Measurements from ENCODE around the gene ST7.

ST7 gene

GRCh38 chr7:117065571-117066150, 112.4 kb downstream of the ST7 start:
- no peak for DNase-seq (ENCODE audit: low read depth)

DNA sequence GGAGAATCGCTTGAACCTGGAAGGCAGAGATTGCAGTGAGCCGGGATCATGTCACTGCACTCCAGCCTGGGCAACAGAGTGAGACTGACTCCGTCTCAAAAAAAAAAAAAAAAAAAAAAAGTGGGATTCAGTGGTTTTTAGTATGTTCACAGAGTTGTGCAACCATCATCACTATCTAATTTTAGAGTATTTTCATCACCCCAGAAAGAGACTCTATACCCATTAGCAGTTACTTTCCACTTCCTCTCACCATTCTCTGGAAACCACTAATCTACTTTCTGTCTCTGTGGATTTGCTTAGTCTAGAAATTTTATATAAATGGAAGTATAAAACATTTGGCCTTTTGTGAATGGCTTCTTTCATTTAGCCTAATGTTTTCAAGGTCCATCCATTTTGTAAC, 113.4 kb downstream of the ST7 start:
- no peak for DNase-seq (ENCODE audit: low read depth)

- DNase-seq (ENCODE audit: low read depth): no peak
Observed at GRCh38 chr7:117067340-117067739, 114.0 kb downstream of the ST7 start.

GRCh38 chr7:117068511-117069145, 115.3 kb downstream of the ST7 start:
- no peak for DNase-seq (ENCODE audit: low read depth)

DNA sequence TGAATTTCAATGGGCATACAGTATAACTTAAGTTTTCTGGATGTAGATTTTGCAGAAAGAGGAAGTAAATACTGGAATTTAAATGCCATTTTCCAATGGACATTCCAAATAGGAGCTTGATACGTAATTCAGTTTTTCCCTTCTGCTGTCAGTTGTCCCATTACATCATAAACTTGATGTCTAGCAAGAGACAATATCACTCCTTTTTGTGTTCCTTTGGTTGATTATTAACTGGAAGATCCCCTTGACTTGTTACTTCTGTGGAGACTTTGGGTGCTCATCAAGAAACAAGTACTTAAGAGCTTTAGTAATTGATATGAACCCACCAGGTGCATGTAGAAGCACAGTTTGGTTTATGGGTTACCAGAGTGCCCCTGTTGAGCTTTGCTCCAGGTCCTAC, 116.1 kb downstream of the ST7 start:
- DNase-seq (ENCODE audit: low read depth): no peak

DNA sequence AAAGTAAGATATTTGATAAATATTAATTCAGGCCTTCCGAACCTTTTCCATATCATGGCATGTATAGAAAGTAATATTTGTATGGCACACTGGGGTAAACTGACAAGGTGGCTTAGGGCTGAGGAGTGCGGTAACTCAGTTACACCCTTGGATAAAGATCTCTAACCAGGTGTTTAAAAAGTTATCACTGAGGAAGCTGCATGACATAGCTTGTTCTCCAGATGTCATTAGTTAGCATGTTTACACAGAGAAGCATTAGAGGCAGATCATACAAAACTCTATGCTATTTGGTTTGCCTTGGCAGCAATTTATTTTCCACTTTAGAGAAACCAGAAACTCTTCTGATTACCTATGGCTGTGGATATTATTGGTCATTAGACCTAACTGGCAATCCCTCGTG, 118.2 kb downstream of the ST7 start:
- no peak for DNase-seq (ENCODE audit: low read depth)

GRCh38 chr7:117072620-117073118, 119.4 kb downstream of the ST7 start:
- no peak for DNase-seq (ENCODE audit: low read depth)

DNA sequence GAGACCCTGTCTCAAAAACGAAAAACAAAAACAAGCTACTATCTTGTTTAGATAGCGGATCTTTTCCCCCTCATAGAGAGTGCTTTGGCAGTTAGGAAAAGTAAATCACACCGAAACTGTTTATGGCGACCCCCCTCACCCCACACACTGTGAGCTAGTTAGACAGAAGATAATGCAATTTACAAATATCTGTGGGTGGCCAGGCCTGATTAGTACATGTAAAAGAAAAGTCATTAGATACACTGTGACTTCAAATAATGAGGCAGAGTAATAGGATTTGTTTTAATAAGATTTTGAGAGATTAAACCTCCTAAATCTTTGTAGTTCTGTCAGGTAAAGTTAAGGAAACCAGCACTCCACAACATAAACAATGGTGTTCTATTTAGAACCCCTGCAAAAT, 121.1 kb downstream of the ST7 start:
- no peak for DNase-seq (ENCODE audit: low read depth)

- DNase-seq (ENCODE audit: low read depth): no peak
Observed at GRCh38 chr7:117075934-117076333, 122.6 kb downstream of the ST7 start.

- DNase-seq (ENCODE audit: low read depth): no peak
Observed at GRCh38 chr7:117076426-117076943, 123.2 kb downstream of the ST7 start.

DNA sequence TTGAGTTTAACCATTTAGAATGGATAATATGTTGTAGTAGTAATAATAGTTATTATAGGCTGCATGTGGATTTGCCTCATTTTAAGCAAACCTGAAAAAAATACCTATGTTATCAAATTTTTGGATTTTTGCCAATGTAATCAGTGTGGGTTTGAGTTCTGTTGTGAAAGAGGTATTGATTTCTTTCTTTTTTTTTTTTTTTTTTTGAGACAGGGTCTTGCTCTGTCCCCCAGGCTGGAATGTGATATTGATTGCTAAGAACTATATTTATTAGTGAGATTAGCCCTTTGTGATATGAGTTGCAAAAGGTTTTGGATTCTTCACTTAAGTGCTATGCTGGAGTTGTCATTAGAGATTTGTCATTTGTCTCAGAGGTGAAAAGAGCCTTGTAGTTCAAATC, 124.4 kb downstream of the ST7 start:
- no peak for DNase-seq (ENCODE audit: low read depth)

- DNase-seq (ENCODE audit: low read depth): no peak
Observed at GRCh38 chr7:117082647-117083046, 129.3 kb downstream of the ST7 start.

DNA sequence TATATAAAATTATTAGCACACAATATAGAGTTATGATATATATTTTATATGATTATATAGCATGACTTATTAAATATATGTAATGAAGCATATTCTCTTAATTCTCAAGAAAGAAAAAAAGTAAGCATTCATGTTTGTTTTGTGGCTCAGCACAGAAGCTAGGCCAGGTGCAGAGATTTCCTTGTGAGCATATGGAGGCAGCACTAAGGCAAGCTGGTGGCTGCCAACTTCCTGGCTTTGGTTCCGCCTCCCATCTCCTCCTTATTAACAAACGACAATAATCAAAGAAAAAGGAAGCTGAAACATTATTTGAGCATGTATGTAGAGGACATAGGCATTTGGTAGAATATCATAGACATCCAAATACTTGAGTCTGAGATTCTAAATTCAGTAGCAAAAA, 130.3 kb downstream of the ST7 start:
- no peak for DNase-seq (ENCODE audit: low read depth)

DNA sequence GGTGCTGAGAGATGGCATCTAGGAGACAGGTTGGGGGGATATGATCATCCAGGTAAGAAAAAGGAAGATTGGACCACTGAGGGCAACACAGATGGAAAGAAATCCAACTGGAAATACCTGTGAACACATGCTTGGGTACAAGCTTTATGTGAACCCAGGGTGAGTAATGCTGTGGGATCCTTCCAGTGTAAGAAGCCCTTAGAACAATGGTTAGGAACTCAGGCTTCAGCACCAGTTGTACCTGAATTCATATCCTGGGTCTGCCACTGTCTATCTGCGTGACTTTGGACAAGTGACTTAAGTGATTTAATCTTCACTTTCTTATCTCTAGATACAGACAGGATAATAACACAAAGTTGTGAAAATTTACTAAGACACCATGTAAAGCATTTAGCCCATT, 131.0 kb downstream of the ST7 start:
- DNase-seq (ENCODE audit: low read depth): no peak

DNA sequence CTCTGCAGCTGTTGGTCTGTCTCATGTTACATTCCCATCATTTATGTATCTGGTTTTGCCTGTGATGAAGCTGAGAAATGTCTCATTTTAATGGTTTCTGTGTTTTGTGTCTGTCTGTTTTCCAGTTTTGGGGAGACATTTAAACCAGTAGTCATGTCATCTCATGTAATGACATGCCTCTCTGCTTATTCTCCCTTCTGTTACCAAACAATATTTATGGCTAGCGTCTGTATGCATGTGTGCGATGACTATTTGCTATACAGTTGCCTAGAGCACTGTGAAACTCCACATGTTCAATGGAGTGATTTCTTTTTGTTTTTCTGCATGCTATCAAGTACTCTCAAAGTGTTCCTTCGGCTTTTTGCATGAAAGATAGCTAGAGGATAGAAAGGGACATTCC, 132.0 kb downstream of the ST7 start:
- DNase-seq (ENCODE audit: low read depth): no peak

DNA sequence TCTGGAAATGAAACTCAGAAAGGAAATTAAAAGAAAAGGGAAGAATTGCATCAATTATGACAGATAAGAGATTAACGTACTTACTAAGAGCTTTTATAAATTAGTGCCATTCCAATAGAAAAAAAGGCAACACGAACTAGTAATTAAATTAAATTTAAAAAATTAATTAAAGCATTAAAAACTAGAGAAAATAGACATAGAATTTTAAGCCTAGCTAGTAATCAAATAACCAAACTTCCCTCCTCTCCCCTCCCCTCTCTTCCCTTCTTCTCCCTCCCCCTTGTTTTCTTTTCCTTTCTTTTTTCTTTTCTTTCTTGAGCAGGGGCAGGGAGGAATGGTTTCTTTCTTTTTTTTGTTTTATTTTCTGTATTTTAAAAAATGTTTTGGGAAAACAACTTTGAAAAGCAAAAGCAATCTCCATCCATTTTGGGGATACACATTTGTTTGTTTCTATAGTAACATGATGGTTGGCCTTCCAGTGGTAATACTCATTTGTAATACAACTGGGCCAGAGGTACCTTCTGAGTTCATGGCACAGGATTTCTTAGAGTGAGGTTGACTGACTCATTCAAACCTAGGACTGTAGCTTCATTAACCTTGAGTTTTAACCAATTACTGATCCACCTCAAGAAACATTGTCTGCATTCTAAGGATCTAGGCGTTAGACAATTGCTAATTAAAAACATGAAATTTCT, 132.6 kb downstream of the ST7 start:
- no peak for DNase-seq (ENCODE audit: low read depth)

- DNase-seq (ENCODE audit: low read depth): no peak
Observed at GRCh38 chr7:117086788-117087187, 133.5 kb downstream of the ST7 start.

GRCh38 chr7:117087639-117088396, 134.5 kb downstream of the ST7 start:
- DNase-seq (ENCODE audit: low read depth): no peak

DNA sequence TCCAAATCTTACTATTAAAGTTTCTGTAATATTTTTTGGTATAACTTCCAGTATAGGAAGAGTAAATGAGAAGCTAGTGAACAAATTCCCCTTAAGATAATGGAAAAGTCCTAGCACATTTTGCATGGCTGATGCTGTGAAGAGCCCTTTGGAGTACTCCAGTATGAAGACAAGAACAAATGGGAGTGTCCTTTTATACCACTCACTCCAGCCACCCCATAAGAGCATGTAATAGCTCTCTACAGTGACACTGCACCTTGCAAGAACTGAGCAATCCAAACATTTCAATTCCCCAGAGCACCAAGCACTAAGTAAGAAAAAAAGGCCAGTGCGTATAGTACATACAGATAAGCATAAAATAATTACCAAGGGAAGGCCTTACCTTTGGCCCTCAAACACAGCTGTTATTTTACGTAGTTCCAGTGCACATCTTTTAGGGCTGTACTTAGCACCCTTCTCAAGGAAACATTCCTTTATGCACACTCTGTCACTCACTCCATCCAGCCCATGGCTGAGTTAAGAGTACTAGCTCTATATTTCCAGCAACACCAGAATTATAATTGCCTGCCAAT, 135.4 kb downstream of the ST7 start:
- DNase-seq (ENCODE audit: low read depth): no peak

- DNase-seq (ENCODE audit: low read depth): no peak
Observed at GRCh38 chr7:117090791-117091190, 137.5 kb downstream of the ST7 start.

- no peak for DNase-seq (ENCODE audit: low read depth)
Observed at GRCh38 chr7:117091721-117092120, 138.4 kb downstream of the ST7 start.

DNA sequence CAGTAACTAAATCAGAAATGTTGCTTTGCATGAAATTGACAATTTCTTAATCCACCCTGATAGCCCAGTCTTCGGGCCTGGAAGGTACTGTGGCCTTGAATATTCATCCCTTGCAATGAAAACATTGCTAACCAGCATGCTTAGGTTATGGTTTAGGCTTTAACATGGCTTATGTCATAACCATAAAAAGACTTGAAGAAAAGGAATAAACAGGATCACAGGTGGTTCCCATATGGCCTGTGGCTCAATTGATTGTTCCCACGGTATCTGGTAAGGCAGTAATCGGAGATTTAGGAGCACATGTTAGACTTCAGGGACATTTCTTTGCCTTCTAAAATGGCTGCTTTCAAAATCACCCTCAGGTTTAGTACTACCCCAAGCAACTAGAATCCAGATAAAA, 139.5 kb downstream of the ST7 start:
- no peak for DNase-seq (ENCODE audit: low read depth)
